Measurements from ENCODE around the gene EPHA3. TPM values are rescaled to one million over a fixed set of nuclear protein-coding genes. Genes with fewer than 3 reads are reported as not detected.

Gene EPHA3
- total RNA-seq, 4 donors from 2014 or later: 0.85 to 1.4 (median 0.96) TPM

GRCh38 chr3:89474333-89475130 is 367.1 kb downstream of the EPHA3 start:
- TF ChIP-seq POLR2AphosphoS5 (IDR thresholded peaks at IDR 0.05) (no peak), POLR2A (IDR thresholded peaks at IDR 0.05) (no peak), EP300 (IDR thresholded peaks at IDR 0.05) (no peak), CTCF (IDR thresholded peaks at IDR 0.05) (no peak)
- no peaks in the 10 kb centered on the region for H3K9me3 ChIP-seq
- H3K27ac ChIP-seq: no peak overlapping the region
- WGBS: 66% methylated on average over 4 of the region's 4 CpGs
- H3K36me3 ChIP-seq: no peaks in the 10 kb centered on the region
- H3K4me1 ChIP-seq: no peaks in the 10 kb centered on the region
- no peak for DNase-seq (ENCODE audit: low spot score in 2 of 2)
- H3K4me3 ChIP-seq: no peak overlapping the region
- no peaks in the 10 kb centered on the region for H3K27me3 ChIP-seq

- TF ChIP-seq EP300 (IDR thresholded peaks at IDR 0.05) (no peak), CTCF (IDR thresholded peaks at IDR 0.05) (no peak), POLR2AphosphoS5 (IDR thresholded peaks at IDR 0.05) (no peak), POLR2A (IDR thresholded peaks at IDR 0.05) (no peak)
- WGBS: 60% methylated on average over 4 of the region's 4 CpGs
- Histone ChIP-seq H3K27ac (no peak overlapping the region), H3K4me3 (no peak overlapping the region), H3K4me1 (no peaks in the 10 kb centered on the region), H3K36me3 (no peaks in the 10 kb centered on the region), H3K27me3 (no peaks in the 10 kb centered on the region), H3K9me3 (no peaks in the 10 kb centered on the region)
- no peak for DNase-seq (ENCODE audit: low spot score in 2 of 2)
These were observed 381.6 kb downstream of the EPHA3 start for GRCh38 chr3:89488800-89489580.

- Histone ChIP-seq H3K27me3 (no peaks in the 10 kb centered on the region), H3K4me3 (no peak overlapping the region), H3K4me1 (no peaks in the 10 kb centered on the region), H3K36me3 (no peaks in the 10 kb centered on the region), H3K27ac (no peak overlapping the region), H3K9me3 (no peaks in the 10 kb centered on the region)
- WGBS: 96% methylated on average over 4 of the region's 4 CpGs
- TF ChIP-seq POLR2A (IDR thresholded peaks at IDR 0.05) (no peak), EP300 (IDR thresholded peaks at IDR 0.05) (no peak), POLR2AphosphoS5 (IDR thresholded peaks at IDR 0.05) (no peak), CTCF (IDR thresholded peaks at IDR 0.05) (no peak)
- no peak for DNase-seq (ENCODE audit: low spot score in 2 of 2)
These were observed 382.7 kb downstream of the EPHA3 start for GRCh38 chr3:89490129-89490528.

- Histone ChIP-seq H3K4me3 (no peak overlapping the region), H3K9me3 (no peaks in the 10 kb centered on the region), H3K36me3 (no peaks in the 10 kb centered on the region), H3K4me1 (no peaks in the 10 kb centered on the region), H3K27me3 (no peaks in the 10 kb centered on the region), H3K27ac (no peak overlapping the region)
- TF ChIP-seq POLR2AphosphoS5 (IDR thresholded peaks at IDR 0.05): no peak
- no peak for TF ChIP-seq POLR2A (IDR thresholded peaks at IDR 0.05)
- TF ChIP-seq EP300 (IDR thresholded peaks at IDR 0.05): no peak
- TF ChIP-seq CTCF (IDR thresholded peaks at IDR 0.05): no peak
- no peak for DNase-seq (ENCODE audit: low spot score in 2 of 2)
- WGBS: 76% methylated on average over 4 of the region's 4 CpGs
These were observed 387.3 kb downstream of the EPHA3 start for GRCh38 chr3:89494734-89495133.

GRCh38 chr3:89503891-89504391 is 396.5 kb downstream of the EPHA3 start:
- H3K9me3 ChIP-seq: no peaks in the 10 kb centered on the region
- no peak for DNase-seq (ENCODE audit: low spot score in 2 of 2)
- no peak overlapping the region for H3K4me3 ChIP-seq
- TF ChIP-seq POLR2A (IDR thresholded peaks at IDR 0.05) (no peak), EP300 (IDR thresholded peaks at IDR 0.05) (no peak), CTCF (IDR thresholded peaks at IDR 0.05) (no peak)
- no peak overlapping the region for H3K27ac ChIP-seq
- no peaks in the 10 kb centered on the region for H3K4me1 ChIP-seq
- WGBS: 73% methylated on average over 2 of the region's 2 CpGs
- H3K36me3 ChIP-seq: no peaks in the 10 kb centered on the region
- H3K27me3 ChIP-seq: no peaks in the 10 kb centered on the region

Measured in suprapubic skin (tissue), 4 donors.